H54 (cell line): ENCODE data around the gene TOR3A.
"Not testable (repeated sequence)": the region's sequence is repeated elsewhere in the genome, so short reads cannot be mapped to it uniquely, and the experiment has no call there.

Source experiments
- DNase-seq: peaks from one replicate; pipeline ENCODE4 v3.0.0; 2011; ENCODE audit warnings: low spot score, mixed read lengths; ENCODE audit not compliant: insufficient read length
- FAIRE-seq: peaks from 3 replicates; lab custom pipeline; 2011; peaks lifted over from hg19 to GRCh38; lab: Jason Lieb, UNC
- POLR2A ChIP-seq: IDR thresholded peaks from 2 replicates; pipeline ENCODE4 v1.6.1; 2011; ENCODE audit warnings: low read depth, mild to moderate bottlenecking, low read length

TOR3A gene

GRCh38 chr1:179081687-179082332 lies at the start of gene TOR3A:
TOR3A (plus strand) TSS chr1:179082070; CDS start chr1:179082129, 59 bp downstream.
- FAIRE-seq = no peak
- TF ChIP-seq POLR2A = peak; percentile 96
- peak; percentile 86 for DNase-seq

- DNase-seq = no peak
- FAIRE-seq = no peak
- TF ChIP-seq POLR2A = no peak
Measured at GRCh38 chr1:179034720-179035119, 47.1 kb upstream of the TOR3A start.

- FAIRE-seq = no peak
Measured at GRCh38 chr1:179036844-179037465, 44.9 kb upstream of the TOR3A start.

GRCh38 chr1:179038528-179039281 lies 43.2 kb upstream of the TOR3A start:
- DNase-seq = no peak
- TF ChIP-seq POLR2A = no peak
- no peak for FAIRE-seq

More at GRCh38 chr1:179036844-179037465, 44.9 kb upstream of the TOR3A start:
- DNase-seq = no peak
- no peak for TF ChIP-seq POLR2A

- not testable (repeated sequence) for FAIRE-seq
Measured at GRCh38 chr1:179039502-179040174, 42.2 kb upstream of the TOR3A start.

GRCh38 chr1:179040175-179040551 lies 41.7 kb upstream of the TOR3A start:
- FAIRE-seq, DNase-seq: not testable (repeated sequence)

More at GRCh38 chr1:179039502-179040174, 42.2 kb upstream of the TOR3A start:
- not testable (repeated sequence) for DNase-seq

- FAIRE-seq = no peak
- TF ChIP-seq POLR2A = no peak
- no peak for DNase-seq
Measured at GRCh38 chr1:179042087-179042486, 39.8 kb upstream of the TOR3A start.

GRCh38 chr1:179042700-179043099 lies 39.2 kb upstream of the TOR3A start:
- no peak for DNase-seq
- FAIRE-seq = no peak
- TF ChIP-seq POLR2A = no peak

GRCh38 chr1:179043266-179043665 lies 38.6 kb upstream of the TOR3A start:
- DNase-seq (no peak), FAIRE-seq (no peak)
- TF ChIP-seq POLR2A = no peak

GRCh38 chr1:179043907-179044306 lies 38.0 kb upstream of the TOR3A start:
- no peak for TF ChIP-seq POLR2A
- DNase-seq (no peak), FAIRE-seq (no peak)

GRCh38 chr1:179046808-179047635 lies 34.8 kb upstream of the TOR3A start:
- no peak for TF ChIP-seq POLR2A
- no peak for DNase-seq
- FAIRE-seq = no peak

- DNase-seq (no peak), FAIRE-seq (no peak)
- no peak for TF ChIP-seq POLR2A
Measured at GRCh38 chr1:179047636-179047997, 34.3 kb upstream of the TOR3A start.
